NOMO-1 (cell line): ENCODE measurements around the gene HFE.
"Not testable (repeated sequence)": the region's sequence is repeated elsewhere in the genome, so short reads cannot be mapped to it uniquely, and the experiment has no call there.

ENCODE experiments used
- DNase-seq, 2 experiments: peaks; one replicate each; lab custom pipeline; 2025; ENCODE audit not compliant: unreplicated experiment in 2 of 2; lab: John Stamatoyannopoulos, UW

The HFE gene

GRCh38 chr6:26087284-26088115 is at the start of gene HFE:
HFE (plus strand) TSS chr6:26087429; CDS start chr6:26087441, 12 bp downstream.
- peak; percentile 39 for DNase-seq

- no peak for DNase-seq
Measured at GRCh38 chr6:26041946-26042345, 45.3 kb upstream of the HFE start.

- no peak for DNase-seq
Measured at GRCh38 chr6:26043384-26044139, 43.7 kb upstream of the HFE start.

- no peak for DNase-seq
Measured at GRCh38 chr6:26044140-26045064, 42.8 kb upstream of the HFE start.

- peak in 1 of 2 experiments; percentile 25 for DNase-seq
Measured at GRCh38 chr6:26045065-26045927, 41.9 kb upstream of the HFE start.

GRCh38 chr6:26045928-26046368 is 41.3 kb upstream of the HFE start:
- no peak for DNase-seq

GRCh38 chr6:26047329-26047728 is 39.9 kb upstream of the HFE start:
- not testable (repeated sequence) for DNase-seq

GRCh38 chr6:26048590-26048989 is 38.6 kb upstream of the HFE start:
- DNase-seq, result no peak

GRCh38 chr6:26051665-26052310 is 35.4 kb upstream of the HFE start:
- DNase-seq, result no peak

- DNase-seq, result not testable (repeated sequence)
Measured at GRCh38 chr6:26052762-26053250, 34.4 kb upstream of the HFE start.

GRCh38 chr6:26053992-26054780 is 33.0 kb upstream of the HFE start:
- DNase-seq, result peak in 1 of 2 experiments; percentile 69

GRCh38 chr6:26054781-26055718 is 32.2 kb upstream of the HFE start:
- peak; percentile 96 to 97 for DNase-seq

GRCh38 chr6:26055719-26056582 is 31.3 kb upstream of the HFE start:
- DNase-seq, result peak; percentile 78 to 91

GRCh38 chr6:26056583-26057350 is 30.5 kb upstream of the HFE start:
- peak; percentile 47 to 48 for DNase-seq

- no peak for DNase-seq
Measured at GRCh38 chr6:26057899-26058298, 29.3 kb upstream of the HFE start.
